HG02840 (cell line): ENCODE data around the gene TNNT3.

Experiments used
- ATAC-seq: cut with Tn5 transposase; IDR thresholded peaks from one replicate; pipeline ENCODE4 v1.9.1; 2021; ENCODE audit warnings: mild to moderate bottlenecking, moderate library complexity, moderate number of reproducible peaks; ENCODE audit not compliant: unreplicated experiment, low FRiP score

The TNNT3 gene

DNA sequence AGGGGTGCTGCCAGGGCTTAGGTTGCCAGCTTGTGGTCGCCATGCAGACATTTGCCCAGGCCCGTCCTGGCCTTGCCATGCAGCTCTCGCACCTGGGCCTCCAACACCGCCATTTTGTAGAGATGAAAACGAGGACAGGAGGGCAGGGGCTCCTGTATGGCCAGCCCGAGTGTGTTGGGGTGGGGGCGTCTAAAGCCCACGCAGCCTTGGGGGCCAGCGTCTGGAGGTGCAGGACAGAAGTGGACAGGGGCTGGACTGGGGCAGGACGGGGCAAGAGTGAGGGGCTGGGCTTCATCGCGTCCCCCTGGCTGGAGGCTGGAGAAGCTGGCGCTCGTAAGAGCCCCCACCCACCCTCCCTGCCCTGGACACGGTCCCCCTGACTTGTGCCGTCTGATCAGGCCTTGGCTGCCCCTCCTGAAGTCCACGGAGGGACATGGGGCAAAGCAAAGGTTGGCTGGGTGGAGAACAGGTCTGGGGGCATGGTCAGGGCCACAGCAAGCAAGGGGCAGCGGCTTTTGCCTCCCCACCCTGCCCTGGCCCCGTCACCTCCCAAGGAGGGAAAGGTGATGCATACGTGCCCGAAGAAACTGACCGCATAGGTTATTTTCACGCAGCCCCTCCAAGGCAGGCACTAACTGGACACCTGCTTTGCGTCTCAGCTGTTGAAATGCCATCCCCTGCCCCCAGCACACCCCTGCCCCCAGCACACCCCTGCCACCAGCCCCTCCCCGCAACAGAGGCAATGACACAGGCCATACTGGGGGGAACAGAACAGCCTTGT lies 815 bp downstream of the TNNT3 start:
- ATAC-seq: no peak

DNA sequence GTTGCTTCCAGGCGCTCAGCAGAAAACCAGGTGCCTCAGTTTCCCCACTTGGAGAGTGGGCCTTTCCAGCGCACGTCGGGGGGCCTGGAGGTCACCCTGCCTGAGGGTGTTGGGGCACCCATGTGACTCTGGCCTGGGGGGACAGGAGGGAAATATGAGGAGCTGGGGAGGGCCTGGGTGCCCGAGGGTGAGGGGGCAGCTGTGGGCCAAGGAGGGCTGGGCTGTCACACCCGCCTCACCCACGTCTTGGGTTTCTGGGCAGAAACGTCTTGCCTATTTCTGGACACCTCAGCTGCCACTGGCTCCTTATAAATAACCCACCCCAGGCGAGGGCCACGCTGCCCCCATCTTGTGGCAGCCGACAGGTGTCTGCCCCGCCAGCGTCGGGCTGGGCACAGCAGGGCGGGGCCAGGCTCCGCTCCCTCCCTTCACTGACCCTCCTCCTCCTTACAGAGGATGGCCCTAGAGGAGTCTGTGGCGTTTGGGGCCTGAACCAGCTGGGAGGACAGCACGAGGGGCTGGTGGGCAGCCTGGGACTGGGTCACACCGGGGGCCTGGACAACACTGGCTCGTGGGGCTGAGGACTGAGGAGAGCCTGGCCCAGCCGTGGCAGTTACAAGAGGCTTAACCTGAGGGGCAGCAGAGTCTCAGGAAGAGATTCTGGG lies 1.5 kb downstream of the TNNT3 start:
- no peak for ATAC-seq

DNA sequence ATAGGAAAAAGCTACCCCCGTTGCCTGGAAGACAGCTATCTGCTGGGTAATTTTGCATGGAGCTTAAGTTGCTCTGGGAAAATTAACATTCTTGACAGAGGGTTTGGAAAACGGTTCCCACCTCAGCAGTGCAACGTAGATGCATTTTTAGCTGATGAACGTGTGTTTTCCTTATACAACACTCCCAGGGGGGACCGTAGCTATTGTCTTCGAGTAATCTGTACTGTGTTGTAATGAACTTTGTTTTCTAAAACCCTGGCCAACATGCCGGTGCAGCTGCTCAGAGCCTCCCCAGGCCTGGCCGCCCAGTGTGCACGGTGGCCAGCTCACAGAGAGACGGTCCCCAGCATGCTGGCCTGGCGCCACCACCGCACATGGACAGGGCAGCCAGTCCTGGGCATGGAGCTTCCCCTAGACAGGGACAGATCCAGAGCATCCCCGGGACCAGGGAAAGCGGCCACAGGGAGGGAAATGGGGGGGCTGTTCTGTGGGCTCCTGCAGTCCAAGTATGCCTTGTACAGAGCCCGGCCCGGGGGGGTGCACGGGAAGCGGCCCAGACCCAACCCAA lies 2.2 kb downstream of the TNNT3 start:
- no peak for ATAC-seq

DNA sequence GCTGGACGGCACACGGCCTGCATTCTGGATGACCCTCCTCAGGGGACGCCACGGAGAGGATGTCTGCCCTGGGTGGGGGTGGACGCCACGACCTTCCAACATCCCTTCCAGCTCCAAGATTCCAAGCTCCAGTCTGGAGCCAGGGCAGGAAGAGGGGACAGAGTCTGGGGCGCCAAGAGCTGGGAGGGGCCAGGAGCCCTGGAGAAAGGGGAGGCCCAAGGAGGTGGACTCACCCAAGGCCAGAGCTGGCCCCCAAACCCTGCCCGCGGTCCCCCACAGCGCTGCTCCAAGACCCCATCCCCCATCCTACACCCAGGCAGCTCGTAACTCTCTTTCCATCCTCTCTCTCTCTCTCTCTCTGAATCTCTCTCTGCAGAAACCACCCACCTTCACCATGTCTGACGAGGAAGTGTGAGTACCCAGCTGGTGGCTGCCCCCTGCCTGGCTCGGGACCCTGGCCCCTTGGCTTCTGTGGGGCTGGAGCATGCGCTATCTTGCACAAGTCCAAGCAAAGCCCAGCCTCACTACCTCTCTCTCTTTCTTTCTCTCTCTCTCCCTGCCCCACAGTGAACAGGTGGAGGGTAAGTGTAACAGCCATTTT lies 3.1 kb downstream of the TNNT3 start:
- no peak for ATAC-seq

DNA sequence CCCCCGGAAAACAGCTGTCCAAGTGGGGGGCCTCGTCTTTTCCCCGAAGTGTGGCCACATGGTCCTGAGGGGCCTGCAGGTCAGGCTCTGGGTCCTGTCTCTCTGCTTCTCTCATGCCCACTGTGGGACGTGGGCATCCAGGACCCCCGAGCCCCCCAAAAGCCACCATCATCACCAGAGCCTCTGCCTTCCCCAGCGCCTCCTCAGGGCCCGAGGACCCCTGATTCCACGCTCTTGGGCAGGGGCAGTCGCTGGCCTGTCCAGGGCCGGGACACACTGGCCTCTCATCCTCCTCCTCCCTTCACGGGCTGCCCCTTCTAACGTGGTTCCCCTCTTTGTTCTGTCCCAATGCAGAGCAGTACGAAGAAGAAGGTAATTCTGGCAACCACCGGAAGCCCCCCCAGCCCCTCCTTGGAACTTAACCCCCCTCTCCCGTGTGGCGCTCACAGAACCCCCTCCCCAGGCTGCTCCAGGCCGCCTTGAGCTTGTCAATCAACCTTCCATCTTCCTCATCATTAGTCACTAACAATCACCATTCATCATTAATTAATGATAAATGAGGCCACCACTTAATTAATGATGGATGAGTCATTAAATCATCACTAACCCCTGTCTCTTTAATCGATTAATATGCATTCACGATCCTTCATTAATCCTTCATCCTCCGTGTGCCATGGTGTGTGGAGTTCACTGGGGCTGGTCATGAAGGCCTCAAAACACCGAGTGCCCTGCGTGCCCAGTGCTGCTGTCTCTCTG lies 3.9 kb downstream of the TNNT3 start:
- no peak for ATAC-seq

DNA sequence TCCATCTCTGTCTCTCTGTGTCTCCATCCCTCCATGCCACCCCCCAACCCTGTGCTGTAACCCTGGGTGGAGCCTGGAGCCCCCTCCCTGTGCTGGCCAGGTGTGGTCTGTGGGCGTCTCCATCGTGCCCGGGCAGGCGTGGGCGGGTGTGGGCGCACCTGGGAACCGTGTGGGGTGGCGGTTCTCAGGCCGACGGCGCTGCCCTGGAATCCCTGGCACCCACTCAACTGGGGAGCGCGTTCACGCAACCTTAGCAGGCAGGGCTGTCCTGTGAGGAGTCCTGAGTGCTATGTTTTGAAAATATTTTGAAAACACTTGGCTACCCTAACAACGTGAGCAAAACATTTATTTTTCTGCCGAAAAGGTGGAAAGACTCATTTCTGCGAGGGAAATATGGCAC lies 4.7 kb downstream of the TNNT3 start:
- ATAC-seq: no peak

DNA sequence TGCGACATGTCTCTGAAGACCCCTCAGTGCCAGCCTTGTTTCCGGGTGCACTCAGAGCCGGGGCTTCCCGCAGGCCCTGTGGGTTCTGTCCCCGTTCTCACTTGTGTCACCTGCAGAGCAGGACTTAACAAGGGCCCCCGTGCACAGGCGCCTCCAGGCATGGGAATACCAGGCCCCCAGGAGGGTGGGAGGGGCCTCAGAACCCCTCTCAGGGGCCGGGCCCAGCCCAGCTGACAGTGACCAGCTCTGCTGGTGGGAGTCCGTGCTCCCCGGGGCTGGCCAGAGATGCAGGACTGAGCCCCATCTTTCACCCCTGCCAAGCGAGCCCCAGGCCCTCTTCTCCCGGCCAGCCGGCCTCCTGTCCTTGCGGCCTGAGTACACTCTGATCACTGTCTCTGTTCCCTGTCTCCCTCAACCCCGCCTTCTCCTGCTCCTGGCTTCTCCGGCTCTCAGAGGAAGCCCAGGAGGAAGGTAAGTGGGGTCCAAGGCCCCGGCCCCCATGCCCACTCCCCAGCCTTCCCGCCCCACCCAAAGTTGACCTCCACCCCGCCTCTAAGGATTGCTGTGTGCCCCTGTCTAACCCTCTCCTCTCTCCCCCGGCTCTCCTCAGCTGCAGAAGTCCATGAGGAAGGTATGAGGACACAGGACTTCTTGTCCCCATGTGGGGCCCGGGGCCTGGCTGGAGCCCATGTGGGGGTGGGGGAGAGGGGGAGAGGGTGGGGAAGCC lies 5.3 kb downstream of the TNNT3 start:
- no peak for ATAC-seq

DNA sequence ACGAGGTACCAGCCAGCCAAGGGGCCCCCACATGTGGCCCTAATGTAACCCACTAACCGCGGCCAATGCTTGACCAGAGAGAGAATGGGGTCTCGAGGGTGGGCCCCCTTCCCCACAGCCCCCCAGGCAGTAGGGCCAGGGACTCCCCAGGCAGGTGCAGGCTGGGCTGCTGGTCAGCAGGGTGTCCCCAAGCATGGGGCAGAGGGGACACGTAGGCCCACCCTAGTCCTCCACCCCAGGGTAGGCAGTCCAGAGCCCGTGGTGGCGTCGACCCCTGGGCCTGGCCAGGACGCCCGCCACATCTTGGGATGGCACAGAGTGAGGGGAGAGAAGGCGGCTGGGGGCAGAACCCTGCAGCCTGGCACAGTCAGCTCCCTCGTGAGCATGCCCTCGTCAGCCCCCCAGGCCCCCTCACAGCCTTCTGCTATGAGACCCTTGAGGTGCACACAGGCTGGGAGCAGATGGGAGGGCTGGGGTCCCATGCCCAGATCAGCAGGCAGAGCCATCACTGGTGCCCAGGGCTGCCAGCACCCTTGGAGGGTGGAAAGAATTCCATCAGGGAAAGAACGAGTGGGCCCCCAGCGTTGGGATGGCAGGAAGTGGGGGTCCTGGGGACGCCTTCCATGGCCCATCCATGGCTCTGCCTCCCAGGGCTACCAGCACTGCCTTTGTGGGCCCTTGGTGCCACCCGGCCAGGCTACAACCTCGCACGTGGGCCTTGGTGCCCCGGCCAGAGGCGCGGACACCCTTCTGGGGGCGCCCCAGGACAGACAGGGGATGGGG lies 6.1 kb downstream of the TNNT3 start:
- no peak for ATAC-seq

DNA sequence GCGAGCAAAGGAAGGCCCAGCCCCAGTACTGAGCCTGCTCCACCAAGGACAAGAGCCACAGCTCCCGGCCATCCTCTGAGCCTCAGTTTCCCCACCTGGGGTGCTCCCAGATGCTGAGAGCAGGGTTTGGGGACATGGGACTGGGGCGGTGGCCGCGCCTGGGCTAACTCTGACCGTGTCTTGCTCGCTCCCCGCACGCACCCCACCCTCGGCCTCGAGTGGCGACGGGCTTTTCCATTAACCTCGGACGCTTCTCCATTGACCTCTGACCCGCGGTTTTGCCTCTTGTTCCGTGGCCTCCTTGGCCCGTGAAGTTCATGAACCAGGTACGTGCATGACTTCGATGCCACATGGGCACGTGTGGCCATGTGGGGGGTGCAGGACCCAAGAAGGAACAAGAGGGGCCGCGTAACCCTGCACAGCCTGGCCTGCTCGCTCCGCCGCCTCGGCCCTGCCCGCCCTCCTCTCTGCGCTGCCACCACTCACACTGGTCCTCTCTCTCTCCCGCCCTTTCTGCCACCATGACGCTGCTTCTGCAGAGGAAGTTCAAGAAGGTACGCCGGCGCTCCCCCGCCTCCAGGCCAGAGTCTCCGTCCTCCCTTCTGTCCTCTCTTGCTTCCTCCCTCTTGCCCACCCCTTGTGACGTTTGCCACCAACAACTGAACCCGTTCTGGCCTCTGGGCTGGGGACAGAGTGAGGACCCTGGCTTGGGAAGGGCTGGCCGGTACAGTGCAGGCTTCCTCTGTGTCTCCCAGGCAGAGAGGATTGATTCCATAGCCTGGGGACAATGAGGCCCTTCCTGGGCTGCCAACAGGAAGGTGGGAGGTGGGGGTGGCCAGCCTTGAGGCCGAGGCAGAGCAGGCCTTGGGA lies 6.9 kb downstream of the TNNT3 start:
- ATAC-seq: no peak

DNA sequence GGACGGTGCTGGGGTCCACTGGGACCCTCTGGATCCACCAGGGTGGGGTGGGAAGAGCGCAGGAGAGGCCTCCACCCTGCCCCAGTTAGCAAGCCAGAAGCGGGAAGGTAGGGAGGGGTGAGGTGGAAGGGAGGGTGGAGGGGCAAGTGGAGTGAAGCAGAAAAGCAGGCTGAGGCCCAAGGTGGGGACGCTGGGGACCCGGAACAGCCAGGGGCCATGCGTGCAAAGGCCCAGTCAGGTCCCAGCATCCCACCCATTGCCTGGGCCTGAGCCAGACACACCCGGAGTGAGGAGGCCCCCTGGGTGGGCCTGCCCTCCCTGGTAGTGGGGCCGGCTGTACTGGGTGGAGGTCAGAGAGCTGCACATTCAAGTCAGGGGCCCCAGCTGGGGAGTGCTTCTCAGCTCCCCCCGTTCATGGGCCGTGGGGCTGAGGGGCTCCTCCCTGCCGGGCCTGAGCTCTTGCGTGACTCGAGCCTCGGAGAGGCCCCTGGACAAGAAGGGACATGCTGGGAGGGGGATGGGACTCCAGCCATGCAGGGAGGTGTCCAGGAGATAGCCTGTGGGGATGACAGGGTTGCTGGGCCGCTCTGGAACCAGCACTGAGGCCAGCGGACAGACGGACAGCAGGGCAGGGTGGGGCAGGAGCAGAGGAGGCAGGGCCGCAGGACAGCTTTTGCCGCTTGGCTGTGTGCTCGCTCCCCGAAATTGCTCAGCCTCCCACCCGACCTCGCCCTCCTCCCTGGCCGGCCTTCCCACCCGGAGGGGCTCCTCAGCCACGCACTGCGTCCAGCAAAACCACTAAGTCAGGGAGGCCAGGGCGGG lies 7.7 kb downstream of the TNNT3 start:
- no peak for ATAC-seq

DNA sequence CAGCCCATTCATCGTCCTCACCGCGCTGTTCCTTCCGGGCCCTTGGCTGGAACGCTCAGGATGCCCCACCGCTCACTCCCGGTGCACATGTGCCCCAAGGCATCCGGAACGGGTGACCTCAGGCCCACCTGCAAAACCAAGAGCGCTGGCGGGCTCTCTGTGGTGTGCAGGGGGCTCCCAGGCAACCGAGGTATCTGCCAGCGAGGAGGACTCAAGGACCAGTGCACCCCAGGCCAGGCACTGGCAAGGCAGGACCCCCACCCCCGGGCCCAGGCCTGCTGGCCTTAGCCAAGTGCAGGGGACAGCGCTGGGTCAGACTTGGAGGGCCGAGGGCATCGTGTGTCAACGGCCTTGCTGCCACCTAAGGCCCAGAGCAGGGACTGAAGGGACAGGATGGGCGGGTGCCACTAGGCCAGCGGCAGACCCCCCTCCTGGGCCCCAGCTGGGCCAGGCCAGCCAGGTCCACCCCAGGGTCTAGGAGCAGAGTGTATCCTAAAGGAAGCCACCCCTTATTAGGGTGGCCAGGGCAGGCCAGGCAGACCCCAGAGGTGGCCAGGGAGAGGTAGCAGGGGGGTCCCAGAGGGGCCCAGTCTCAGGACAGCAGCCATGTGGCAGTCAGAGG lies 8.5 kb downstream of the TNNT3 start:
- ATAC-seq: no peak

DNA sequence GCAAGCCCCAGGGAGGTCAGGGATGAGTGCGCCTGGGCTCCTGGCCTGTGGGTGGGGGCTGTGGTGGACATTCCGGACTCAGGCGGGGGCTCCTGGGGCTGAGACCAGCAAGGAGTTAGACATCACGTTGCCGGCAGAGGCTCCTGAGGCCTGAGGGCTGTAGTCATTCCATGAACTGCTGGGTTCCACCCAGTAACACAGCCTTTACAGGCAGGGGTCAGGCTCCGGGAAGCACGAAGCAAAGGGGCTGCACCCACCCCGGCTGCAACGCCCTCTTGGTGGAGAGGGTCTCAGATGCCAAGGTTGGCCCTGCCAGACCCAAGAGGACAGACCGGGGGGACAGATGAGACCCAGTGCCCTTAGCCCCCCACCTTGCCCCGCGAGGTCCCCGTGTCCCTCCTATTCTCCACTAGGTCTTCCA lies 9.0 kb downstream of the TNNT3 start:
- no peak for ATAC-seq

DNA sequence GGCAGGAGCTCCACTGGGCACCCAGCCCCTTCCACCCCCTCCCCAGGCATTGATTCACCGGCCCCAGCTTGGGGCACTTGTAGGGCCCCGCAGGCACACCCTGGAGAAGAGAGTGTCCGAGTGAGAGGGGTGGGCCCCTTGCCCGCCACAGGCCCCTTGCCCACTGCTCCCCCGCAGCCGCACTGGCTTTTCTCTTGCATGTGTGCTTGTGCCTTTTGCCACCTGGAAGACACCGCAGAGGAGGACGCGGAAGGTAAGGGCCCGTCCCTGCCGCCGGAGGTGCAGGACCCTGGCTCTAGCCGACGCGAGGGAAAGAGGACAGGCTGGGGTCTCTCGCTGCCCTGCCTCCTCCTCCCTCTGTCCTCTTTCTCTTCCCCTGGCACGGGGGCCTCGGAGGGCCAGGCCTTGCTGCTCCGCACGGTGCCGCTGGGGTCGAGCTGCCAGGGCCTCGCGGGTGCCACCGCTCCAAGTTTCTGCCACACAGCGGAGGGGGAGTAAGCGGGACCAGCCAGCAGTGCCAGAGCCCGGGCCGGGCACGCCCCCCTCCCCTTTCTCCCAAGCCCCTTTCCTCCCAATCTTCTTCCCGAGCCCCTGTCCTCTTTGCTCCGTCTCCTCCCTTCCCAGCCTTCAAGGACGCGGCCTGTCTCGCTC lies 9.5 kb downstream of the TNNT3 start:
- ATAC-seq: no peak

DNA sequence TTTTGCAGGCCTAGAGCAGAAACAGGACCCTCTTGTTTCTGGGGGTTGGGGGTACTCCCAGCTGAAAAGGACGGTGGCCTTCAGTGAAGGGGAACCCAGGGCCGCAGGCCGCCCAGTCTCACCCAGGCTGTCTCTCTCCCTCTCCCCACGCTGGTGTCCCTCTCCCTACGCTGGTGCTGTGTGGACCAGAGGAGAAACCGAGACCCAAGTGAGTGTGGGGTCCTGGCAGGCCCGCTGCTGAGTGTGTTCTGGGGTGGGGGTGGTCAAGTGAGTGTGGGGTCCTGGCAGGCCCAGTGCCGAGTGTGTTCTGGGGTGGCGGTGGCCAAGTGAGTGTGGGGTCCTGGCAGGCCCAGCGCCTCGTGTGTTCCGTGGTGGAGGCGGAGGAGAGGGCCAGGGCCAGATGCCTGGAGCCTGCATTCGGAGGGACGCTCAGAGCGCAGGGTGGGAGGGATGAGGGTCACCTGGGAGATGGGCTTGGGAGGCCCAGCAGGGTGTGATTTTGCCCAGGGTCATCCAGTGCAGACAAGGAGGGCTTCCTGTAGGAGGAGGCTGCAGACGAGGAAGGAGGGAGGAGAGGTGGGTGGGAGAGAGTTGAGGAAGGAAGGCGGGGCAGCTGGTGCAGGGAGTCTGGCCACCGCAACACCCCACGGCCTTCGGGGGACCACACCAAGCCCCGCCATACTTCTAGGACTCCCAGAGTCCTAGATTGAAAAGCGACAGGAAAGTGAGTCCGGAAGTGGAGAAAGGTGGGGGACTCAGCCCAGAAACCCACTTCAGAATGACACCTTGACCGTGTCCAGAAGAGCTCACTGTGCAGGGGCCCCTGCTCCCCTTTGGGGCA lies 10.3 kb downstream of the TNNT3 start:
- ATAC-seq: no peak

DNA sequence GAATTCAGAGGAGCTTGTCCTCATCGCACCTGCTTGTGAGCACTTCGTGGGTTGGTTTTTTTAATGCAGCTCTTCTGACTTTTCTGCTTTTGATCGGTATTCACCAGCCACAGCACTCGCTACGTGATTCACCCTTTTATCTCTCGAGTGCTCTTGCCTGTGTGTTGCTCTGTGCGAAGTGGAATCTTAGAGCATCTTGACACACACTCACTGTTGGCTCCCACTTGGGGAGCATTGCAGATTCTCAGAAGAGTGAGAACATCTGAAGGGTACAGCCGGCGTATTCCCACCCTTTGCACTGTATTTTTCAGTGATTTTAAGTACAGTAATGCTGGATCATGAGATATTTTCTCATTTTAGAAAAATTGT lies 10.9 kb downstream of the TNNT3 start:
- ATAC-seq: no peak
